ENCODE data around the gene SLC9A3.

Gene SLC9A3

DNA sequence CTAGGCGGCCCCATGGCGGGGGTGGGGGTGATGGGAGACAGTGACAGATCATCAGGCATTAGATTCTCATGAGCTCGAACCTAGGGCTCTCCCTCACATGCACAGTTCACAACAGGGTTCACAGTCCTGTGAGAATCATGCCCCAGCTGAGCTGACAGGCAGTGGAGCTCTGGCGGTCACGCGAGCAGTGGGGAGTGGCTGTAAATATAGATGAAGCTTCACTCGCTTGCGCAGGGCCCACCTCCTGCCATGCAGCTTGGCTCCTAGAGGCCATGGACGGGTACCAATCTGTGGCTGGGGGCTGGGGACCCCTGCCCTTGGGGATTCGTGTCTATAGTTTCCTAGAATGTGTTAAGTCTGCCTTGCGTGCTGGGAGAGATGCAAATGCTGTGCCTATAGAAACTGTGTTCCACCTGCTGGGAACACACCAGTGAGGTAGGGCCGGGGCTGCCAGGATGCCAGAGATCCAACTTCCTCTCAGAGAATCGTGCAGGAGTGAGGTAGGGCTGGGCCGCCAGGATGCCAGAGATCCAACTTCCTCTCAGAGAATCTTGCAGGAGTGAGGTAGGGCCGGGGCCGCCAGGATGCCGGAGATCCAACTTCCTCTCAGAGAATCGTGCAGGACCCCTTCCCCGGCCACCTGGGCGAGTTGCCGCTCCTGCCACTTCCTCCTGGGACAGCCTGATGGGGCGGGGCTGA lies 95.3 kb downstream of the SLC9A3 start:
- no peak for DNase-seq (ENCODE audit: low read depth)

DNA sequence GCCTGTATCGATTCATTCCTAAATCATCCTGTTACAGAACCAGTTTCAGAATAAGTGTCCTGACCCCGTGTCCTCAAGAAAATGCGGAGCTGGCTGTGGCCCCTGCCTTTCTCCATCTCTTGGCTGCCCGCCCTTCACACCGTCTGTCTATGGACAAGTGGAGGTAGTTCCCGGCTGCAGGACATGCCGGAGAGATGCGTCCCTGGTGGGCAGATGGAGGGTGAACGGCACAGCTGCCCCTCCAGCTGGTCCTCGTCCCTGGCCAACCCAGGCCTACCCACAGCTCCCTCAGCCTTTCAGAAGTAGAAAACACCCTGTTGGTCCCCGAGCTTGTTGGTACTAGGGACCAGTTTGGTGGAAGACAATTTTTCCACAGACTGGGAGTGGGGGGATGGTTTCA lies 96.0 kb downstream of the SLC9A3 start:
- no peak for DNase-seq (ENCODE audit: low read depth)

DNA sequence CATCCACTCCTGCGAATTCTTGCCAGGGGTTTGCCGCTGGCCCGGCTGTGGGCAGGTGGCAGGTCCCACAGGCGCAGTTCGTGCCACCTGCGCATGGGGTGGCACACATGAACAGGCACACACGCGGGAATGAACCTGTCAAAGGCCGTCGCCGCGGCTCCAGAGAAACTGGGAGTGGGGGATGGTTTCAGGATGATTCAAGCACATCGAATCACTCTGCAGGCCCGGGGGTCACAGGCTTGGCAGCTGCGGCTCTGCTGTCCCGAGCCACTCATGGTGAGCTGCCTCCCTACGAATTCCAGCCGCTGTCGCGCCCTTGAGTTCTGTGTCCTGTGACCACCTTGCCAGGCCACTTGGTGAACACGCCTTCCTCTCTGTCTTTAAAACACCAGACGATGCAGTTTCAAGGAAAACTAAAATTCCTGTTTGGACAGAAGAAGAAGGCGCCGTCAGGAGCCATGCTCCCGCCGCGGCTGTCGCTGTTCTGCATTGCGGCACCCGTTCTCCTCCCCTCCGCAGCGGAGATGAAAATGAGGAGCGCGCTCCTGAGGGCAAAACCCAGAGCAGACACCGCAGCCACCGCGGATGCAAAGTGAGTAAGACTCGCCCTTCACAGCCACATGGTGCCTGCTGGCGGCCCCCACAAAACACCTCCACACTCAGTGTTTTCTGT lies 96.7 kb downstream of the SLC9A3 start:
- no peak for DNase-seq (ENCODE audit: low read depth)

DNA sequence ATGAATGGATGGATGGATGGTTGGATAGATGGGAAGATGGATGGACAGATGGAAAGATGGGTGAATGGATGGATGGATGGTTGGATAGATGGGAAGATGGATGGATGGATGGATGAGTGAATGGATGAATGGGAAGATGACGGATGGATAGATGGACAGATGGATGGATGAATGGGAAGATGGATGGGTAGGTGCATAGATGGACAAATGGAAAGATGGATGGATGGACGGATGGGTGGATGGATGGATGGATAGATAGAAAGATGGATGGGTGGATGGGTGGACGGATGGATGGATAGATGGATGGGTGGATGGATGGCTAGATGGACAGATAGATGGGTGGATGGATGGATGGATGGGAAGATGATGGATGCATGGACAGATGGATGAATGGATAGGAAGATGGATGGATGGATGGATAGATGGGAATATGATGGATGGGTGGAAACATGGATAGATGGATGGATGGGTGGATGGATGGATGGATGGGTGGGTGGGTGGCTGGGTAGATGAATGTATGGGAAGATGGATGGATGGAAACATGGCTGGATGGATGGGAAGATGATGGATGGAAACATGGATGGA lies 97.8 kb downstream of the SLC9A3 start:
- DNase-seq (ENCODE audit: low read depth): no peak

DNA sequence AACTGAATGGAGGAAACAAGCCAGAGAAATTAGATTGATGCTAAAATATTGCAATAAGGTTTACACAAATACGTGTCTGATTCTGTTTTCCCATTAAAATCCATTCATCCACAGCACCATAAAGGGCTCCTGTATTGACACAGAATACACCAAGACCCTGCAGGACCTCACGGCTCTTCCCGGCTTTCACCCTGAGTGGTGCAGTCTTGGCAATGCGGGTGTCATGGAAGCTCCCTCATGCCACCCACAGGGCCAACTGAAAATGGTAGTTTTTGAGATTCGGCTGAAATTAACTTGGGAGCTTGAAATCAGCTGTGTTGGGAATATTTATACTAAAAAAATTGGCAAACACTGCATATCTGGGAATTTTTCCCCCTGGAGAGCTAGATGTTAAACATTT lies 98.5 kb downstream of the SLC9A3 start:
- DNase-seq (ENCODE audit: low read depth): no peak

DNA sequence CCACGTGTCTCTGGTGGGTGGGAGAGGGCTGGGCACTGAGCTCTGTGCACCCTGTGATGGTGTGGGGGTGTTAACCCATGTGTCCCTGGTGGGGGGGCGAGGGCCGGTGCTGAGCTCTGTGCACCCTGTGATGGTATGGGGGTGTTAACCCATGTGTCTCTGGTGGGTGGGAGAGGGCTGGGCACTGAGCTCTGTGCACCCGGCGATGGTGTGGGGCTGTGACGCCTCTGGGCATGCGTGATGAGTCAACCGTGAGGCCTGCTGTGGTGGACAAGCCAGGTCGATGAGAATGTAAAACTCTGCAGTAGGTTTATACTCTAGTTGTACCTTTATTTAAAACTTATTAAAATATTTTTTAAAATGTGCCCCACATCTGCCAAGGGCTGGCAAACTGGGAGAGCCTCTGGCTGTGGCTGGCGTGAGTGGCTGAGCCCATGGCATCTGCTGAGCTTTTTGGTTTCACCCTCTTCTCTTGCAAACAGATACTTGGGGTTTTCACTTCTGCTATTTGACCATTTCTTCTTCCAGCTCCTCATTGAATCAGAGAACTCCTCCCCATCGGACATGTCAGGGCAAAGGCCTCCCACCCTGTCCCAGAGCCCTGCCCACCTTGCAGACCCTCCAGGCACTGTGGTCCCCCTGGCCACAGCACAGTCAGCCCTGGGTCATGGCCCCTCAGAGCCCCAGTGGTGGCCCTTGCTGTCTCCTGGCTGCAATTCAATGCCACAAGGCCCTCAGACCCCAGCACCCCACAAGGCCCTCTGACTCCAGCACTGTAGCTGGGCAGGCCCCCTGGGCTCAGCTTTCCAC lies 99.7 kb downstream of the SLC9A3 start:
- DNase-seq (ENCODE audit: low read depth): no peak

DNA sequence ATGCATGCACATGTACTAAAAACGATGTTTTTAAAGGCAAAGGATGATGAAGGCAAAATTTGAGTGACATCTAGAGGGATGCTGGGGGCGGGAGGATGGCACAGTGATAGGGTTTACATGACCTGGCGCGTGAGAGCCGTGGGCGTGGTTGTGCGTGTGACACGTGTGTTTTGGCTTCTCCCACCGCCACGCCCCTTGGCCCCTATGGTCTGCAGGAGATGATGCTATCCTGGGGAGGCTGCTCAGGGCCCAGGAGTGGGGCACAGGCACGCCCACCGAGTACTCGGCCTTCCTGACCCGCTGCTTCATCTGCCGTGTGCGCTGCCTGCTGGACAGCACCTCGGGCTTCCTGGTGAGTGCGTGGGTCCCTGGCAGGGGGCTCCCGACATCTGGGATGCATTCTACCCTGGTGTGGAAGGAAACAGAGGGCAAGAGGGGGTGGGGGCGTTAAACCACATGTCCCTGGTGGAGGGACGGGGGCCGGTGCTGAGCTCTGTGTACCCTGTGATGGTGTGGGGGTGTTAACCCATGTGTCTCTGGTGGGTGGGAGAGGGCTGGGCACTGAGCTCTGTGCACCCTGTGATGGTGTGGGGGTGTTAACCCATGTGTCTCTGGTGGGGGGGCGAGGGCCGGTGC lies 100.5 kb downstream of the SLC9A3 start:
- DNase-seq (ENCODE audit: low read depth): no peak

DNA sequence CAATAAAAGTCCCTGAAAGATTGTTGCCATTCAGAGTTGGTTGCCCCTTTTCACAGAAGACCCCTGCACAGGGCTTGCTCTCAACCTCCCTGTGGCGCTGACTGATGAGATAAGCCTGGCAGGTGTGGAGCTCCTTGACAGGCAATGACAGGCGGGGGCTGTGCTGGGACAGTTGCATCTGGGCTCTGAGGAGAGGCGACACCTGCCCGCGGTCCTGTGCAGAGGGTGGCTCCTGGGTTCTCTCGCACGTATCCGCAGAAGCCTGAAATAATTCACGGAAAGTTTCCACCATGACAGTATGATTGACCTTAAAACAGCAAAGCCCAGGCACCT lies 101.0 kb downstream of the SLC9A3 start:
- no peak for DNase-seq (ENCODE audit: low read depth)

DNA sequence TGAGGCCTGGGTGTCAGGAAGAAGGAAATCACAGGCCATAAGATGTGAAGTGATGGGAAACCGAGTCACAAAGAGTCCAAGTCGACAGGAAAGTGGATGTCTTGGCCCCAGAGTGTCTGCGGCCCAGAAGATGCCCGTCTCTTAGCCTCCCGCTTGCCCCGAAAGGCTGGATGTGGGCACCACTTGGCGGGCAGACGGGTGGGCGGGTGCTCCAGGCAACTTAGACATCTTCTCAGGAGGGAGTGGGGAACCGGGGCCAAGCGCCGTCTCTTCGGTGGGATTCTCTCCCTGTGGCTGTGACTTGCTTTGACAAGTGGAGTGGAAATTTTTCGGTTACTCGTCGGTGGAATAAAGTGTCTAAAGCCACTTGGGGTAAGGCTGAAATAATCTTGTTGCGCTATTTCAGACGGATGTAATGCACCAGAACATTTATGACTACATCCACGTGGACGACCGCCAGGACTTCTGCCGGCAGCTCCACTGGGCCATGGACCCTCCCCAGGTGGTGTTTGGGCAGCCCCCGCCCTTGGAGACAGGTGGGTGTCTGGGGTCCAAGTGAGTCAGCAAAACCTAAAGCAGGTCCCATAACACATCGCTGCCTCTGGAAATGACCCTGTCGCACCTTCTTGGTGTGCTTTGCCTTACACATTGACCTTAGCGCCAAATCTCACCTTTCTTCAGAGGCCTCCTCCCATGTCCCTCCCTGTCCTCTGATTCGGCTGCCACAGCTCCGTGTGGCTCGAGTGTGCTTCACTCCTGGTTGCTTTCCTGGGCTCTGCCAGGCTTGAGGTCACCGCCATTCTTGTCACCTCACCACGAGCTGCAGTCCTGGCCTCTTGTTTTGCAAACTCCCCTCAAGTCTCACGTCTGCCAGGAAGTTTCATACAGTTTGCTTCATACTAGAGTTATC lies 101.7 kb downstream of the SLC9A3 start:
- no peak for DNase-seq (ENCODE audit: low read depth)

DNA sequence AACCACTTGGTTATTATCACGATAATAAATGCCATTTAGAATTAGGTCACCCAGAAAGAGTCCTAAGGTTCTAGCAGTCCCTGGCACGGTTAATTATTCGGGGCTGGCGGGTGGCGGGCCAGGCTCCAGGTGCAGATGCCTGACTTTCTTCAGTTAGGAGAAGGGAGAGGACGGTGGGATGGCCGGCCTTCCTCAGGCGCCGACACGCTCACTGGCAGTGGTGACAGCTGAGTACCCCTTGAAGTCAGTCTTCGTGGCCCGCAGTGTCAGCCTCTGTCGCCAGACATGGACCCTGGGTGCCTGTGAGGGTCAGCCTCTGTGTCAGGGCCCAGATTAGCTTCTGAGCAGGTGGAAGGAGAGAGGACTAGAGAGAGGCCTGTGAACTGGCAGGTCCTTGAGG lies 102.3 kb downstream of the SLC9A3 start:
- no peak for DNase-seq (ENCODE audit: low read depth)

DNA sequence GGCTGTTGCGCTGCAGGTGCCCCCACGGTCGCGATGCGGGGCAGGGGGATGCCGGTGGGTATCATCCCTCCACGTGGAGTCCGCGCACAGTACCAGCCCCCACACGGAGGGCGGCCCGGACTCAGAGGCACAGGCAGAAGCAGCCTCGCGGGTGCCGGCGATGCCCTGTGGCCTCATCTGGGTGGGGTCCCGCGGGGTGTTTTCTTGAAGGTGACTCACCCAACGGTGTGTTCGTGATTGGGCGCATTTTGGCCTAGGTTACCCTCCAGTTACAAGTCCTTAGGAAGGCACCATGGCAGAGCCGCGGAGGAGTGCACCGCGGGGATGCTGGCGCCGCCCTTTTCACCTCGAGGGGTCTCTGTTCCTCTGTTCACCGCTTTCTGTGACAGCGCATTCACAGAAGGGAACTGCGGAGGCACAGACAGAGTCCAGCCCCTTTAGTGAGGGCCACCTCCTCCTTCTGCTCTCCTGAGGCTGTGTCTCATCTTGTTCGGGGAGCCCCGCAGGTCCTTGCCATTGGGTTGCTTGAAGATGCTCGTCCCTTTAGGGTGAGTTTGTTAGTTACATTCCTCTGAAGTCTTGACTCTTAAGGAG lies 102.9 kb downstream of the SLC9A3 start:
- no peak for DNase-seq (ENCODE audit: low read depth)

DNA sequence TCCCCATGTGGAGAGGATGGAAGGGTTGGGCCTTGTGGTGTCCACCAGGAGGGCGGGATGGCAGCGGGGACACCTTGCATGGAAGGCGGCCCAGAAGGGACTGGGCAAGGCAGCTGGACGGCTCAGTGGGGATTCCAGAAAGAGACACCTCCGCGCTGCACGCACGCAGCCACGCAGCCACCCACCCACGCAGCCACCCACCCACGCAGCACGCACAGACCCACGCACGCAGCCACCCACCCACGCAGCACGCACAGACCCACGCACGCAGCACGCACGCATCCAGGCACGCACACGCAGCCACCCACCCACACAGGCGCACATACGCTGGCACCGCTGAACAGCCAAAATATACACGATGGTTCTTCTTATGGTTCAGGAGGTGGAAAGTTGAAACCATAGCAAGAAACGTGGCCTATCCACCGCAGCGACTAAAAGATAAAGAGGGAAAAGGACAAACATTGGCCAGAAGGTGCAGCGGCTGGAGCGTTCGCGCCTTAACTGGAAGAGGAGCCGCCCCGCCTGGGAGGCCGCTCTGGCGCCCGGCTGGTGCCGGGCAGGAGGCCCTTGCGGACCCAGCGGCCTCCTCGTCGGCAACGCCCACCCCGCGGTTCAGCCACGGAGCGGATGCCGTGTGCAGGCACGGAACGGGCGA lies 103.5 kb downstream of the SLC9A3 start:
- DNase-seq (ENCODE audit: low read depth): no peak

Data from activated T-cell treated with anti-CD3 and anti-CD28 coated beads for 1 hour (primary cell).